ENCODE results near the gene CDC5L. TPM values are rescaled to one million over a fixed set of nuclear protein-coding genes. Genes with fewer than 3 reads are reported as not detected.

Gene CDC5L
- polyA plus RNA-seq, 1 donor (not counting 4 experiments of a cell fraction or from before 2014, with no cell fraction given) = 16.6 TPM

- TF ChIP-seq CTCF (optimal IDR thresholded peaks at IDR 0.05 in 1 of 3, IDR thresholded peaks at IDR 0.05 in 1 of 3, conservative IDR thresholded peaks at IDR 0.05 in 1 of 3; ENCODE audit: extremely low read depth in 1 of 3, insufficient read depth in 2 of 3, low read length in 3 of 3) (no peak), EZH2 (IDR thresholded peaks at IDR 0.05; ENCODE audit: low read length) (no peak)
- no peaks in the 10 kb centered on the region for H3K9me1 ChIP-seq (ENCODE audit: control insufficient read depth, extremely low read depth, insufficient read depth, low read length)
- DNase-seq (ENCODE audit: low read depth, low spot score) (no peak), FAIRE-seq (no peak)
- H3K4me3 ChIP-seq (ENCODE audit: control insufficient read depth in 2 of 3, extremely low read depth in 1 of 3, insufficient read depth in 2 of 3, low read depth in 1 of 3, low read length in 3 of 3) = no peak overlapping the region
- no peaks in the 10 kb centered on the region for H3K4me1 ChIP-seq (ENCODE audit: control insufficient read depth, extremely low read depth, insufficient read depth, low read length)
- H3K9ac ChIP-seq (ENCODE audit: control insufficient read depth, extremely low read depth, insufficient read depth, low read length) = no peak overlapping the region
- dilution Hi-C loops (cut with MboI; ENCODE audit: extremely low pct_ligation_motif_present, low sequenced_read_pairs) = no loop called here
- no peaks in the 10 kb centered on the region for H3K27me3 ChIP-seq (ENCODE audit: control insufficient read depth, extremely low read depth, insufficient read depth, low read length)
- no peak overlapping the region for H2AFZ ChIP-seq (ENCODE audit: control insufficient read depth, low read length)
- no peak overlapping the region for H3K4me2 ChIP-seq (ENCODE audit: control insufficient read depth, extremely low read depth, insufficient read depth, low read depth, low read length)
- H3K27ac ChIP-seq (ENCODE audit: control insufficient read depth, insufficient read depth, low read length) = no peak overlapping the region
- H3K79me2 ChIP-seq (ENCODE audit: control insufficient read depth, insufficient read depth, low read length) = peaks cover 6% of the 10 kb centered on the region
- H4K20me1 ChIP-seq (ENCODE audit: control insufficient read depth, extremely low read depth, insufficient read depth, low read length) = peaks cover 2% of the 10 kb centered on the region
- peaks cover 8 to 24% of the 10 kb centered on the region in 2 experiments for H3K36me3 ChIP-seq (ENCODE audit: control insufficient read depth in 2 of 2, extremely low read depth in 1 of 2, insufficient read depth in 2 of 2, low read length in 2 of 2)
- H3K9me3 ChIP-seq (ENCODE audit: control insufficient read depth, low read depth, low read length) = no peaks in the 10 kb centered on the region
Measured at GRCh38 chr6:44430326-44430725, 42.8 kb downstream of the CDC5L start.

- H3K4me2 ChIP-seq (ENCODE audit: control insufficient read depth, extremely low read depth, insufficient read depth, low read depth, low read length) = no peak overlapping the region
- TF ChIP-seq CTCF (optimal IDR thresholded peaks at IDR 0.05 in 1 of 3, IDR thresholded peaks at IDR 0.05 in 1 of 3, conservative IDR thresholded peaks at IDR 0.05 in 1 of 3; ENCODE audit: extremely low read depth in 1 of 3, insufficient read depth in 2 of 3, low read length in 3 of 3) (peak in 2 of 3 experiments; percentile 48 to 54), EZH2 (IDR thresholded peaks at IDR 0.05; ENCODE audit: low read length) (no peak)
- H3K27me3 ChIP-seq (ENCODE audit: control insufficient read depth, extremely low read depth, insufficient read depth, low read length) = no peaks in the 10 kb centered on the region
- no peak overlapping the region for H3K9ac ChIP-seq (ENCODE audit: control insufficient read depth, extremely low read depth, insufficient read depth, low read length)
- no peak overlapping the region for H2AFZ ChIP-seq (ENCODE audit: control insufficient read depth, low read length)
- dilution Hi-C loops (cut with MboI; ENCODE audit: extremely low pct_ligation_motif_present, low sequenced_read_pairs) = no loop called here
- no peak overlapping the region for H3K4me3 ChIP-seq (ENCODE audit: control insufficient read depth in 2 of 3, extremely low read depth in 1 of 3, insufficient read depth in 2 of 3, low read depth in 1 of 3, low read length in 3 of 3)
- H3K79me2 ChIP-seq (ENCODE audit: control insufficient read depth, insufficient read depth, low read length) = peaks cover 8% of the 10 kb centered on the region
- DNase-seq (ENCODE audit: low read depth, low spot score) (no peak), FAIRE-seq (no peak)
- no peaks in the 10 kb centered on the region for H3K9me1 ChIP-seq (ENCODE audit: control insufficient read depth, extremely low read depth, insufficient read depth, low read length)
- peaks cover 8 to 24% of the 10 kb centered on the region in 2 experiments for H3K36me3 ChIP-seq (ENCODE audit: control insufficient read depth in 2 of 2, extremely low read depth in 1 of 2, insufficient read depth in 2 of 2, low read length in 2 of 2)
- no peaks in the 10 kb centered on the region for H3K4me1 ChIP-seq (ENCODE audit: control insufficient read depth, extremely low read depth, insufficient read depth, low read length)
- no peak overlapping the region for H3K27ac ChIP-seq (ENCODE audit: control insufficient read depth, insufficient read depth, low read length)
- H3K9me3 ChIP-seq (ENCODE audit: control insufficient read depth, low read depth, low read length) = no peaks in the 10 kb centered on the region
- peaks cover 2% of the 10 kb centered on the region for H4K20me1 ChIP-seq (ENCODE audit: control insufficient read depth, extremely low read depth, insufficient read depth, low read length)
Measured at GRCh38 chr6:44431118-44431725, 43.7 kb downstream of the CDC5L start.
